Endothelial cell of umbilical vein (primary cell): Measurements from ENCODE around the gene LAMP1. TPM values are rescaled to one million over a fixed set of nuclear protein-coding genes. Genes with fewer than 3 reads are reported as not detected.

ENCODE experiments used
- BruUV-seq: library from RNA; stranded (reverse); fragments of 400-500 nt; replicated peaks from 2 replicates; lab custom pipeline; 2021; lab: Mats Ljungman, UMichigan
- CTCF ChIA-PET: fragments of 300-600, 350-600 bp; sonication (Branson Sonifier 250); formaldehyde crosslinking; loops from one replicate; lab custom pipeline; 2021; ENCODE audit warnings: antibody characterized with exemption, inconsistent platforms; lab: Charles Lee
- POLR2A ChIA-PET: fragments of 300-600, 350-600 bp; sonication (Branson Sonifier 250); formaldehyde crosslinking; loops from one replicate; lab custom pipeline; 2021; ENCODE audit warnings: antibody characterized with exemption, inconsistent platforms; lab: Charles Lee
- DNase-seq: peaks from one replicate; pipeline ENCODE4 v3.0.0-alpha.2; 2011; ENCODE audit warnings: low read depth, low spot score
- FAIRE-seq: peaks from 2 replicates; lab custom pipeline; 2011; peaks lifted over from hg19 to GRCh38; lab: Jason Lieb, UNC
- H2AFZ ChIP-seq: 2 replicates; pipeline ENCODE4 v1.6.0; 2012; ENCODE audit warnings: low read depth, low read length, control low read depth, inconsistent platforms
- H3K27ac ChIP-seq: 2 replicates; pipeline ENCODE4 v1.5.1; 2011; ENCODE audit warnings: low read depth, mild to moderate bottlenecking, control low read depth, low read length, moderate library complexity; ENCODE audit not compliant: insufficient read depth
- H3K27me3 ChIP-seq, 2 experiments: 2 replicates each; pipeline versions ENCODE4 v1.6.0 to v1.6.1; 2011; ENCODE audit warnings: low read length in 2 of 2, mixed read lengths in 1 of 2; ENCODE audit not compliant: control insufficient read depth in 2 of 2, insufficient read depth in 2 of 2
- H3K36me3 ChIP-seq, 2 experiments: 2 replicates in 1 of 2; 3 replicates in 1 of 2; pipeline ENCODE4 v1.5.1; 2011; ENCODE audit warnings: low read length in 2 of 2, mild to moderate bottlenecking in 1 of 2, moderate library complexity in 1 of 2; ENCODE audit not compliant: control insufficient read depth in 2 of 2, insufficient read depth in 2 of 2; ENCODE audit errors: extremely low read depth in 1 of 2
- H3K4me1 ChIP-seq: 3 replicates; pipeline ENCODE4 v1.5.1; 2011; ENCODE audit warnings: mild to moderate bottlenecking, low read length; ENCODE audit not compliant: control insufficient read depth, insufficient read depth; ENCODE audit errors: extremely low read depth
- H3K4me2 ChIP-seq: 2 replicates; pipeline ENCODE4 v1.6.1; 2011; ENCODE audit warnings: low read length, control low read depth, mixed read lengths; ENCODE audit not compliant: insufficient read depth
- H3K4me3 ChIP-seq, 3 experiments: fragments of 200-600 bp in 1 of 3; sonication (generic), shearing (Covaris generic) in 1 of 3; replicated peaks in 1 of 3; 2 replicates each; pipeline ENCODE4 v1.5.1; 2011 to 2016; ENCODE audit warnings: control low read depth in 3 of 3, low read length in 3 of 3, mild to moderate bottlenecking in 2 of 3, inconsistent platforms in 1 of 3, low read depth in 1 of 3, moderate library complexity in 1 of 3; ENCODE audit not compliant: insufficient read depth in 1 of 3
- H3K79me2 ChIP-seq: 2 replicates; pipeline ENCODE4 v1.6.0; 2012; ENCODE audit warnings: low read length, inconsistent platforms; ENCODE audit not compliant: control insufficient read depth, insufficient read depth
- H3K9ac ChIP-seq: replicated peaks from 2 replicates; pipeline ENCODE3; 2011; ENCODE audit warnings: low read length, control low read depth; ENCODE audit not compliant: insufficient read depth; ENCODE audit errors: extremely low read depth
- H3K9me1 ChIP-seq: replicated peaks from 3 replicates; pipeline ENCODE4 v1.6.0; 2011; ENCODE audit warnings: mild to moderate bottlenecking, low read length; ENCODE audit not compliant: control insufficient read depth, insufficient read depth; ENCODE audit errors: extremely low read depth
- H3K9me3 ChIP-seq: replicated peaks from 2 replicates; pipeline ENCODE4 v1.5.1; 2012; ENCODE audit warnings: low read length, inconsistent platforms; ENCODE audit not compliant: control insufficient read depth, insufficient read depth
- H4K20me1 ChIP-seq: replicated peaks from 2 replicates; pipeline ENCODE3; 2011; ENCODE audit warnings: mild to moderate bottlenecking, low read length; ENCODE audit not compliant: control insufficient read depth, insufficient read depth; ENCODE audit errors: extremely low read depth
- EZH2 ChIP-seq: IDR thresholded peaks from 2 replicates; pipeline ENCODE4 v1.6.1; 2012; ENCODE audit warnings: borderline replicate concordance, low read depth, mild to moderate bottlenecking, moderate library complexity, low read length, inconsistent platforms; ENCODE audit not compliant: severe bottlenecking
- FOS ChIP-seq: IDR thresholded peaks from 2 replicates; pipeline ENCODE4 v1.6.1; 2011; ENCODE audit warnings: mild to moderate bottlenecking, low read length, moderate library complexity, borderline replicate concordance; ENCODE audit not compliant: insufficient read depth
- GATA2 ChIP-seq: IDR thresholded peaks from 2 replicates; pipeline ENCODE4 v1.7.0; 2011; ENCODE audit warnings: low read depth, mild to moderate bottlenecking, moderate library complexity, mixed read lengths, low read length; ENCODE audit not compliant: insufficient read length, insufficient read depth
- JUN ChIP-seq: IDR thresholded peaks from 2 replicates; pipeline ENCODE4 v1.6.1; 2011; ENCODE audit warnings: borderline replicate concordance, low read depth; ENCODE audit not compliant: insufficient read length, insufficient read depth
- MAX ChIP-seq: IDR thresholded peaks from 2 replicates; pipeline ENCODE4 v1.6.1; 2011; ENCODE audit not compliant: insufficient read depth, insufficient read length
- MYC ChIP-seq: IDR thresholded peaks from one replicate; pipeline ENCODE4 v1.6.1; 2011; ENCODE audit warnings: mild to moderate bottlenecking, low read depth, low read length
- POLR2A ChIP-seq: IDR thresholded peaks from 2 replicates; pipeline ENCODE4 v1.6.1; 2012; ENCODE audit warnings: low read depth, mild to moderate bottlenecking, control low read depth, low read length
- POLR2AphosphoS5 ChIP-seq: IDR thresholded peaks from 2 replicates; pipeline ENCODE4 v1.6.1; 2012; ENCODE audit warnings: low read depth, mild to moderate bottlenecking, control low read depth, low read length, moderate library complexity; ENCODE audit not compliant: insufficient read depth
- dilution Hi-C: fragments of 300-500 bp; cut with MboI; formaldehyde crosslinking; loops from one replicate; pipeline ENCODE4 v1.15.0; 2019; ENCODE audit warnings: low sequenced_read_pairs; ENCODE audit not compliant: extremely low pct_ligation_motif_present
- intact Hi-C: fragments of 100-400 bp; cut with micrococcal nuclease; formaldehyde crosslinking; loops from one replicate; pipeline ENCODE4 v1.10.0; 2022
- polyA plus RNA-seq, 4 experiments: library from polyadenylated mRNA; depleted of rRNA in 3 of 4; stranded (reverse) in 3 of 4; unstranded in 1 of 4; fragments of >200 nt; gene quantifications; 2 replicates each; pipeline versions ENCODE4 v1.2.1 to v1.2.3, GENCODE V29; 2011 to 2012; ENCODE audit warnings: missing spikeins in 1 of 4
- total RNA-seq: library from RNA; stranded (reverse); gene quantifications from 2 replicates; pipeline ENCODE4 v1.2.3, GENCODE V29; 2021
- TF ChIP-seq, protein P1 (sequence below), 2 donors: IDR thresholded peaks; 1 replicate in 1 of 2; 2 replicates in 1 of 2; pipeline ENCODE4 v1.5.1; 2011; ENCODE audit warnings: low read length in 2 of 2, mild to moderate bottlenecking in 2 of 2, moderate library complexity in 2 of 2, control low read depth in 1 of 2, inconsistent platforms in 1 of 2, low read depth in 1 of 2; ENCODE audit not compliant: insufficient read depth in 1 of 2; ENCODE audit errors: extremely low read depth in 1 of 2

LAMP1 gene
- total and polyA plus RNA-seq, 2 donors (not counting 3 experiments of a cell fraction or from before 2014, with no cell fraction given) = 262 to 285 TPM

DNA sequence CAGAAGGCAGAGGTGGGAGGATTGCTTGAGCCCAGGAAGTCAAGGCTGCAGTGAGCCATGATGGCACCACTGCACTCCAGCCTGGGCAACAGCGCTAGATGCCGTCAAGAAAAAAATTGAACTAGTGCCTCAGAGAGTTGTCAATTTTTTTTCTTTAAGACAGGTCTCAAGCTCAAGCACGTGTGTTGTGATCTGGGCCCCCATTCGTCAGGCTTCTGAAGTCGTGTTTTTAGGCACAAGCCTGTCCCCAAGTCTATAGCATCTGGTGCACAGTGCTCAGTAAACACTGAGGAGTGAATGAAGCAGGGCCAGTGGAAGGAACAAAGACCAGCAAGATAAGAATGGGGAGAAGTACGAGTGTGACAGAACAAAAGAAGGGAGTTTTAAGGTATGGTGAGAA is 23.7 kb upstream of the LAMP1 start:
- H3K27ac ChIP-seq = no peak overlapping the region
- no peaks in the 10 kb centered on the region for H3K9me3 ChIP-seq
- BruUV-seq = no TSS peak
- H3K4me2 ChIP-seq = no peak overlapping the region
- no peaks in the 10 kb centered on the region for H3K4me1 ChIP-seq
- FAIRE-seq (no peak), DNase-seq (no peak)
- no peak overlapping the region for H3K4me3 ChIP-seq
- intact Hi-C loops = loop anchor here (10.0 kb wide), 1 partner anchor 291 kb away; no protein-coding TSS in a partner anchor
- dilution Hi-C loops = no loop called here
- no peaks in the 10 kb centered on the region for H3K27me3 ChIP-seq
- no peaks in the 10 kb centered on the region for H3K9me1 ChIP-seq
- H3K79me2 ChIP-seq = no peaks in the 10 kb centered on the region
- no peak overlapping the region for H2AFZ ChIP-seq
- ChIA-PET POLR2A (no interaction called here), CTCF (interaction anchor here (3.0 kb wide), 1 partner anchor 289 kb away, joined by 10 read pairs; no protein-coding TSS in a partner anchor)
- H3K36me3 ChIP-seq = no peaks in the 10 kb centered on the region
- H4K20me1 ChIP-seq = no peaks in the 10 kb centered on the region
- TF ChIP-seq MYC = no peak
- TF ChIP-seq, protein P1, sequence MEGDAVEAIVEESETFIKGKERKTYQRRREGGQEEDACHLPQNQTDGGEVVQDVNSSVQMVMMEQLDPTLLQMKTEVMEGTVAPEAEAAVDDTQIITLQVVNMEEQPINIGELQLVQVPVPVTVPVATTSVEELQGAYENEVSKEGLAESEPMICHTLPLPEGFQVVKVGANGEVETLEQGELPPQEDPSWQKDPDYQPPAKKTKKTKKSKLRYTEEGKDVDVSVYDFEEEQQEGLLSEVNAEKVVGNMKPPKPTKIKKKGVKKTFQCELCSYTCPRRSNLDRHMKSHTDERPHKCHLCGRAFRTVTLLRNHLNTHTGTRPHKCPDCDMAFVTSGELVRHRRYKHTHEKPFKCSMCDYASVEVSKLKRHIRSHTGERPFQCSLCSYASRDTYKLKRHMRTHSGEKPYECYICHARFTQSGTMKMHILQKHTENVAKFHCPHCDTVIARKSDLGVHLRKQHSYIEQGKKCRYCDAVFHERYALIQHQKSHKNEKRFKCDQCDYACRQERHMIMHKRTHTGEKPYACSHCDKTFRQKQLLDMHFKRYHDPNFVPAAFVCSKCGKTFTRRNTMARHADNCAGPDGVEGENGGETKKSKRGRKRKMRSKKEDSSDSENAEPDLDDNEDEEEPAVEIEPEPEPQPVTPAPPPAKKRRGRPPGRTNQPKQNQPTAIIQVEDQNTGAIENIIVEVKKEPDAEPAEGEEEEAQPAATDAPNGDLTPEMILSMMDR (IDR thresholded peaks at IDR 0.05; ENCODE audit: extremely low read depth in 1 of 2, insufficient read depth in 1 of 2, low read depth in 1 of 2, low read length in 2 of 2) = no peak
- TF ChIP-seq JUN = no peak
- no peak for TF ChIP-seq MAX
- TF ChIP-seq GATA2 = no peak
- no peak for TF ChIP-seq EZH2
- no peak for TF ChIP-seq FOS
- TF ChIP-seq POLR2AphosphoS5 = no peak
- TF ChIP-seq POLR2A = no peak
- H3K9ac ChIP-seq = no peak overlapping the region
